Kidney epithelial cell (primary cell): ENCODE results near the gene TLE3. TPM values are rescaled to one million over a fixed set of nuclear protein-coding genes. Genes with fewer than 3 reads are reported as not detected.
"Not testable (repeated sequence)": the region's sequence is repeated elsewhere in the genome, so short reads cannot be mapped to it uniquely, and the experiment has no call there.

ENCODE experiments used
- DNase-seq: peaks from one replicate; pipeline ENCODE4 v3.0.0-alpha.2; 2010; ENCODE audit warnings: low read depth
- H3K27me3 ChIP-seq: 2 replicates; pipeline ENCODE4 v1.6.0; 2011; ENCODE audit warnings: low read length; ENCODE audit not compliant: control insufficient read depth, insufficient read depth
- H3K36me3 ChIP-seq: 2 replicates; pipeline ENCODE4 v1.5.1; 2011; ENCODE audit warnings: low read length; ENCODE audit not compliant: control insufficient read depth, insufficient read depth
- H3K4me3 ChIP-seq: 2 replicates; pipeline ENCODE4 v1.5.1; 2011; ENCODE audit warnings: low read depth, mild to moderate bottlenecking, control low read depth, low read length
- CTCF ChIP-seq: IDR thresholded peaks from 2 replicates; pipeline ENCODE4 v1.5.1; 2011; ENCODE audit warnings: mild to moderate bottlenecking, moderate library complexity, low read length, control low read depth, inconsistent platforms; ENCODE audit not compliant: insufficient read depth, poor library complexity, severe bottlenecking
- total RNA-seq: library from RNA; depleted of rRNA; stranded (reverse); fragments of >200 nt; gene quantifications from 2 replicates; pipeline ENCODE4 v1.2.3, GENCODE V29; 2015

Gene TLE3
- total RNA-seq, 1 donor from 2014 or later, result 67.5 TPM

GRCh38 chr15:70113304-70113700 is 15.6 kb upstream of the TLE3 start:
- H3K36me3 ChIP-seq, result no peaks in the 10 kb centered on the region
- H3K4me3 ChIP-seq, result no peak overlapping the region
- no peak for TF ChIP-seq CTCF
- no peak for DNase-seq
- peaks cover 6% of the 10 kb centered on the region for H3K27me3 ChIP-seq

DNA sequence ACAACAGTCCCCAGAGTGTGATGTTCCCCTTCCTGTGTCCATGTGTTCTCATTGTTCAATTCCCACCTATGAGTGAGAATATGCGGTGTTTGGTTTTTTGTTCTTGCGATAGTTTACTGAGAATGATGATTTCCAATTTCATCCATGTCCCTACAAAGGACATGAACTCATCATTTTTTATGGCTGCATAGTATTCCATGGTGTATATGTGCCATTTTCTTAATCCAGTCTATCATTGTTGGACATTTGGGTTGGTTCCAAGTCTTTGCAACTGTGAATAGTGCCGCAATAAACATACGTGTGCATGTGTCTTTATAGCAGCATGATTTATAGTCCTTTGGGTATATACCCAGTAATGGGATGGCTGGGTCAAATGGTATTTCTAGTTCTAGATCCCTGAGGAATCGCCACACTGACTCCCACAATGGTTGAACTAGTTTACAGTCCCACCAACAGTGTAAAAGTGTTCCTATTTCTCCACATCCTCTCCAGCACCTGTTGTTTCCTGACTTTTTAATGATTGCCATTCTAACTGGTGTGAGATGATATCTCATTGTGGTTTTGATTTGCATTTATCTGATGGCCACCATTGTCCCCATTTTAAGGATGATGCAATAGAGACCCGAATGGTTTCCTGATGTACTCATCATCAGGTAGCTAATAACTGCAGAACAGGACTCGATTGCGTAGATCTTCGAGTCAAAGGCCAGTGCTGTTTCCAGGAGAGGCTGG is 15.0 kb upstream of the TLE3 start:
- H3K27me3 ChIP-seq, DNase-seq, H3K4me3 ChIP-seq, H3K36me3 ChIP-seq: not testable (repeated sequence)

GRCh38 chr15:70112074-70112395 is 14.3 kb upstream of the TLE3 start:
- no peak for DNase-seq

GRCh38 chr15:70111203-70112073 is 13.7 kb upstream of the TLE3 start:
- no peak for TF ChIP-seq CTCF
- DNase-seq, result no peak
- Histone ChIP-seq H3K4me3 (no peak overlapping the region), H3K36me3 (no peaks in the 10 kb centered on the region), H3K27me3 (peaks cover under 1% of the 10 kb centered on the region)

More at GRCh38 chr15:70112074-70112395, 14.3 kb upstream of the TLE3 start:
- Histone ChIP-seq H3K27me3 (peaks cover 6% of the 10 kb centered on the region), H3K36me3 (no peaks in the 10 kb centered on the region), H3K4me3 (no peak overlapping the region)
- no peak for TF ChIP-seq CTCF

GRCh38 chr15:70109978-70110377 is 12.3 kb upstream of the TLE3 start:
- TF ChIP-seq CTCF, result no peak
- peaks cover 2% of the 10 kb centered on the region for H3K27me3 ChIP-seq
- H3K36me3 ChIP-seq, result no peaks in the 10 kb centered on the region
- no peak for DNase-seq
- H3K4me3 ChIP-seq, result no peak overlapping the region

DNA sequence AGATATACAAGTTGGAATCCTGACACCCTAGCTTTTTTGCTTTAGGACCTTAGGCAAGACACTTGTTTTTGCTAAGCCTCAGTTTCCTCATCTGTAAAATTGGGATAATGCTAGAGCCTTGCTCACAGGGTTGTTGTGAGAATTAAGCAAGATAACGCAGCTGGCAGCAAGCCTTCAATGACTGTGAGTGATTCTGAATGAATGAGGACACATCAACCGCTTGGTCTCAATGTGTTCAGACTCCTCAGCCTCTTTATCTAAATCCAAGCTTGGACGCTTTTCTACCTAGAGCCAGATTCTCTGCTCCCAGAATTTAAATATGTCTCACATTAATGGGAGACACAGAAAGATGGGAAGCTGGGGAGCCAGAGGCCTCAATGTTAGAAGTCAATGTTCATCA is 11.8 kb upstream of the TLE3 start:
- H3K27me3 ChIP-seq, result peaks cover 2% of the 10 kb centered on the region
- DNase-seq, result no peak
- H3K36me3 ChIP-seq, result no peaks in the 10 kb centered on the region
- no peak for TF ChIP-seq CTCF
- H3K4me3 ChIP-seq, result no peak overlapping the region
